Measurements from ENCODE around the gene PLEKHA7.

DNA sequence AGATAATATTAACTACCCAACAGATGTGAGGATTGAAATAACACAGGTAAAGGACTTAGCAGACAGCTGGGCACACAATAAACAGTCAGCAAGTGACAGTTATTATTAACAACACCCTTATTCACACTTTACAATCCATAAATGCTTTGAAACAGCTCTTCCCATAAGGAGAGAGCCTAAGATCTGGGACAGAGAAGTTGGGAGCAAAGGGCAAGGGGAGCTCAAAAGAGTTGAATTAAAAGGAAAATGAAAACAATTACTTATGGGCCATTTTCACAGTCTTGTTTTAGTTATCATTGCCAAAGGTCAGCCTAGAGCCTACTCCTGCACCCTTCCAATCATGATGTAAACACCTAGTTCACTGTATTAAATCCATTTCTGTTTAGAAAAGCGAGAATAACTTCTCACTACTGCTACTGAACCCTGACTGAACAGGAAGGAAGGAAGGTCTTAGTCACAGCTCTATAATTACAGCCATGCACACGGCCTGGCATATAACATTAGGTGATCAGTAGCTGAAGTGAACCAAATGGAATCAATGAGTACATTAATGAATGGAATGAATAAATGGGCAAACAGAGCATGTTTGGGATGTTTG, 111.3 kb downstream of the PLEKHA7 start:
- TF ChIP-seq, protein P1, sequence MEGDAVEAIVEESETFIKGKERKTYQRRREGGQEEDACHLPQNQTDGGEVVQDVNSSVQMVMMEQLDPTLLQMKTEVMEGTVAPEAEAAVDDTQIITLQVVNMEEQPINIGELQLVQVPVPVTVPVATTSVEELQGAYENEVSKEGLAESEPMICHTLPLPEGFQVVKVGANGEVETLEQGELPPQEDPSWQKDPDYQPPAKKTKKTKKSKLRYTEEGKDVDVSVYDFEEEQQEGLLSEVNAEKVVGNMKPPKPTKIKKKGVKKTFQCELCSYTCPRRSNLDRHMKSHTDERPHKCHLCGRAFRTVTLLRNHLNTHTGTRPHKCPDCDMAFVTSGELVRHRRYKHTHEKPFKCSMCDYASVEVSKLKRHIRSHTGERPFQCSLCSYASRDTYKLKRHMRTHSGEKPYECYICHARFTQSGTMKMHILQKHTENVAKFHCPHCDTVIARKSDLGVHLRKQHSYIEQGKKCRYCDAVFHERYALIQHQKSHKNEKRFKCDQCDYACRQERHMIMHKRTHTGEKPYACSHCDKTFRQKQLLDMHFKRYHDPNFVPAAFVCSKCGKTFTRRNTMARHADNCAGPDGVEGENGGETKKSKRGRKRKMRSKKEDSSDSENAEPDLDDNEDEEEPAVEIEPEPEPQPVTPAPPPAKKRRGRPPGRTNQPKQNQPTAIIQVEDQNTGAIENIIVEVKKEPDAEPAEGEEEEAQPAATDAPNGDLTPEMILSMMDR (IDR thresholded peaks at IDR 0.05) = no peak
- TF ChIP-seq POLR2A (IDR thresholded peaks at IDR 0.05) = no peak

All from breast epithelium (tissue), 3 donors.